ENCODE data around the gene MYD88. TPM values are rescaled to one million over a fixed set of nuclear protein-coding genes. Genes with fewer than 3 reads are reported as not detected.

Gene MYD88
- total RNA-seq, 1 experiment from 2014 or later, result 19.2 TPM

DNA sequence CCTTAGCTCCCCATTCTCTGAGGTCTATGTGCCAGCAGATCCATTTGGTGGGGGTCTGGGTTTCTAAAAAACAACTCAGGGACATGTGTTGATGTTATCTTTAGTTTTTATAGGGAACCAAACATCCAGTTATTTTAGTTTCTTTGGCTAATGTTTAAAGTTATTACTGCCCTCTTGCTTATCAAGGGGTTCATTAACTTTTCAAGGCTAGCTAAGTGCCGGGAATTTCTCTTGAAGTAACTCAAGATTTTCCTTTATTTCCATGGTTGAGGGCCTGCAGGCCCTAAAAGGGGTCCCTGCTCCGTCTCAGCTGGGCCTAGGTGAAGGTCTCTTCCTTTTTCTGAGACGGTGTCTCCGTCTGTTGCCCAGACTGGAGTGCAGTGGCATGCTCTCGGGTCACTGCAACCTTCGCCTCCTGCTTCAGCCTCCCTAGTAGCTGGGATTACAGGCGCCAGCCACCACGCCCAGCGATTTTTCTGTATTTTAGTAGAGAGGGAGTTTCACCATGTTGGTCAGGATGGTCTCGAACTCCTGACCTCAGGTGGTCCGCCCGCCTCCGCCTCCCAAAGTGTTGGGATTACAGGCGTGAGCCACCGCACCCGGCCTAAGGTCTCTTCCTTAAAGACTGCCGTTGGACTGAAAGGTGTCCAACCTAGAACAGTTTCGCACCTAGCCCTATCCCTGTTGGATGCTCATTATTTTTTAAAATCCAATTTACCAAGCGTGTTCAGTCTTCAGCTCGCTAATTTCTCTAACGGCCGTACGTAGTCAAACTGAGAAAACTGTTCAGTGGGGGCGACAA lies 25.6 kb downstream of the MYD88 start (continued):
- TF ChIP-seq, protein P1, sequence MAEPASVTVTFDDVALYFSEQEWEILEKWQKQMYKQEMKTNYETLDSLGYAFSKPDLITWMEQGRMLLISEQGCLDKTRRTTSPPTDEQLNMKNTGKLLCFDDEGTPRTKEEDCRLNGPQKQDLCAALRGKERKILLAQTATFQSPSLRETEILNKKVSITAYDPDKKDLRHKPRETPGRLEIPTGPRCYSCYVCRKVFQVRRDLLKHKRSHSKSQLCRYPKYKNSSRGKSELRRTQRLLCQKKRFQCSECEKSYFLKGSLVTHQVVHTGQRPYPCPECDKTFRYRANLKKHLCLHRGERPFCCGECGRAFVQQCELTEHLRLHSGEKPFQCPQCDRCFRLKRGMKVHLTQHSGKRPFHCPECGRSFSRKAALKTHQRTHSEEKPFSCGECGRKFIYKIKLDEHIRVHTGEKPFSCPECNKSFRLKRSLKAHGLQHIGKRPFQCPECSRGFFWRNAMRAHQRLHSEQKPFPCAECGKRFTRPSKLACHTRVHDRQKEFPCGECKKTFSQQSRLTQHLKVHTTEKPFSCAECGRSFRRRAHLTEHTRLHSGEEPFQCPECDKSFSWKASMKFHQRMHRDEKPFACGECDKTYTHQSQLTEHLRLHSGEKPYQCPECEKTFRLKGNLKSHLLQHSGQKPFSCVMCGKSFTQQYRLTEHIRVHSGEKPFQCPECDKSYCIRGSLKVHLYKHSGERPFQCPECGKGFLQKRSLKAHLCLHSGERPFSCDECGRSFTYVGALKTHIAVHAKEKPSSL (CRISPR knock-in tag; conservative IDR thresholded peaks at IDR 0.05), result no peak
- TF ChIP-seq, protein P2, sequence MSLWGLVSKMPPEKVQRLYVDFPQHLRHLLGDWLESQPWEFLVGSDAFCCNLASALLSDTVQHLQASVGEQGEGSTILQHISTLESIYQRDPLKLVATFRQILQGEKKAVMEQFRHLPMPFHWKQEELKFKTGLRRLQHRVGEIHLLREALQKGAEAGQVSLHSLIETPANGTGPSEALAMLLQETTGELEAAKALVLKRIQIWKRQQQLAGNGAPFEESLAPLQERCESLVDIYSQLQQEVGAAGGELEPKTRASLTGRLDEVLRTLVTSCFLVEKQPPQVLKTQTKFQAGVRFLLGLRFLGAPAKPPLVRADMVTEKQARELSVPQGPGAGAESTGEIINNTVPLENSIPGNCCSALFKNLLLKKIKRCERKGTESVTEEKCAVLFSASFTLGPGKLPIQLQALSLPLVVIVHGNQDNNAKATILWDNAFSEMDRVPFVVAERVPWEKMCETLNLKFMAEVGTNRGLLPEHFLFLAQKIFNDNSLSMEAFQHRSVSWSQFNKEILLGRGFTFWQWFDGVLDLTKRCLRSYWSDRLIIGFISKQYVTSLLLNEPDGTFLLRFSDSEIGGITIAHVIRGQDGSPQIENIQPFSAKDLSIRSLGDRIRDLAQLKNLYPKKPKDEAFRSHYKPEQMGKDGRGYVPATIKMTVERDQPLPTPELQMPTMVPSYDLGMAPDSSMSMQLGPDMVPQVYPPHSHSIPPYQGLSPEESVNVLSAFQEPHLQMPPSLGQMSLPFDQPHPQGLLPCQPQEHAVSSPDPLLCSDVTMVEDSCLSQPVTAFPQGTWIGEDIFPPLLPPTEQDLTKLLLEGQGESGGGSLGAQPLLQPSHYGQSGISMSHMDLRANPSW (CRISPR knock-in tag; conservative IDR thresholded peaks at IDR 0.05; ENCODE audit: low read depth), result no peak
- no peak for TF ChIP-seq NR1H2 (CRISPR knock-in tag; IDR thresholded peaks at IDR 0.05)
- TF ChIP-seq ZNF317 (CRISPR knock-in tag; IDR thresholded peaks at IDR 0.05; ENCODE audit: borderline replicate concordance, low read depth), result no peak
- TF ChIP-seq JUN (CRISPR knock-in tag; IDR thresholded peaks at IDR 0.05), result no peak

DNA sequence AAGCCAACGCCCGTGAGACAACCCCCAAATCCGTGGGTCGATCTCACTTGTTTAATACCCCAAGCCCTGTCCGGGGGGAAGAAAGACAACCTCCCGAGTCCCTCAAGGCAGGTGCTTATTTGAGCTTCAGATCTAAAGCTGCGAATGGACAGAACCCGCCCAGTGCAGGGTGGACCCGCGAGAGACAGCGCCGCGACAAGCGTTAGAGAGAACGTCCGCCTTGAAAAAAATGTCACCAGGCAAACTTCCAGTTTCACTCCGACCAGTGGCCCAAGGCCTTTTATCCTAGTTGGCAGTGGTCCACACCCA lies 26.1 kb downstream of the MYD88 start:
- DNase-seq (ENCODE audit: low spot score) (no peak), ATAC-seq (peak; percentile 19)
- H3K27ac Mint-ChIP-seq, result peak overlapping the region; percentile 99
- POLR2A ChIA-PET, result interaction anchor here (1.0 to 2.3 kb wide), 4 partner anchors 24 to 291 kb away, joined by 3 to 31 read pairs (median 4); partner anchors contain the start of gene ACAA1
- H3K4me3 Mint-ChIP-seq, result peak overlapping the region; percentile 92
- H3K27me3 Mint-ChIP-seq (ENCODE audit: low read depth), result no peaks in the 10 kb centered on the region
- H3K4me1 Mint-ChIP-seq, result peaks cover 23% of the 10 kb centered on the region
- peaks cover 3% of the 10 kb centered on the region; the same call in 1 of the 2 replicates for H3K36me3 Mint-ChIP-seq
- no peak for TF ChIP-seq ETV6 (CRISPR knock-in tag; IDR thresholded peaks at IDR 0.05)
- TF ChIP-seq NR3C1 (CRISPR knock-in tag; conservative IDR thresholded peaks at IDR 0.05; ENCODE audit: low read depth), result no peak
- TF ChIP-seq ZNF219 (CRISPR knock-in tag; IDR thresholded peaks at IDR 0.05; ENCODE audit: borderline replicate concordance), result no peak
- TF ChIP-seq, protein P3, sequence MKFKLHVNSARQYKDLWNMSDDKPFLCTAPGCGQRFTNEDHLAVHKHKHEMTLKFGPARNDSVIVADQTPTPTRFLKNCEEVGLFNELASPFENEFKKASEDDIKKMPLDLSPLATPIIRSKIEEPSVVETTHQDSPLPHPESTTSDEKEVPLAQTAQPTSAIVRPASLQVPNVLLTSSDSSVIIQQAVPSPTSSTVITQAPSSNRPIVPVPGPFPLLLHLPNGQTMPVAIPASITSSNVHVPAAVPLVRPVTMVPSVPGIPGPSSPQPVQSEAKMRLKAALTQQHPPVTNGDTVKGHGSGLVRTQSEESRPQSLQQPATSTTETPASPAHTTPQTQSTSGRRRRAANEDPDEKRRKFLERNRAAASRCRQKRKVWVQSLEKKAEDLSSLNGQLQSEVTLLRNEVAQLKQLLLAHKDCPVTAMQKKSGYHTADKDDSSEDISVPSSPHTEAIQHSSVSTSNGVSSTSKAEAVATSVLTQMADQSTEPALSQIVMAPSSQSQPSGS (CRISPR knock-in tag; IDR thresholded peaks at IDR 0.05; ENCODE audit: borderline replicate concordance, low read depth), result no peak
- TF ChIP-seq RORB (CRISPR knock-in tag; IDR thresholded peaks at IDR 0.05), result no peak
- TF ChIP-seq ZNF671 (CRISPR knock-in tag; IDR thresholded peaks at IDR 0.05), result no peak
- TF ChIP-seq, protein P4, sequence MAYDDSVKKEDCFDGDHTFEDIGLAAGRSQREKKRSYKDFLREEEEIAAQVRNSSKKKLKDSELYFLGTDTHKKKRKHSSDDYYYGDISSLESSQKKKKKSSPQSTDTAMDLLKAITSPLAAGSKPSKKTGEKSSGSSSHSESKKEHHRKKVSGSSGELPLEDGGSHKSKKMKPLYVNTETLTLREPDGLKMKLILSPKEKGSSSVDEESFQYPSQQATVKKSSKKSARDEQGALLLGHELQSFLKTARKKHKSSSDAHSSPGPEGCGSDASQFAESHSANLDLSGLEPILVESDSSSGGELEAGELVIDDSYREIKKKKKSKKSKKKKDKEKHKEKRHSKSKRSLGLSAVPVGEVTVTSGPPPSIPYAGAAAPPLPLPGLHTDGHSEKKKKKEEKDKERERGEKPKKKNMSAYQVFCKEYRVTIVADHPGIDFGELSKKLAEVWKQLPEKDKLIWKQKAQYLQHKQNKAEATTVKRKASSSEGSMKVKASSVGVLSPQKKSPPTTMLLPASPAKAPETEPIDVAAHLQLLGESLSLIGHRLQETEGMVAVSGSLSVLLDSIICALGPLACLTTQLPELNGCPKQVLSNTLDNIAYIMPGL (CRISPR knock-in tag; IDR thresholded peaks at IDR 0.05), result no peak
- no peak for TF ChIP-seq ZBTB21 (CRISPR knock-in tag; IDR thresholded peaks at IDR 0.05; ENCODE audit: borderline replicate concordance)
- H3K9me3 Mint-ChIP-seq, result no peaks in the 10 kb centered on the region
- CTCF ChIA-PET, result interaction anchor here (0.5 to 3.6 kb wide), 9 partner anchors 12 to 835 kb away, joined by 3 to 24 read pairs (median 3); partner anchors contain the start of genes ACAA1, EXOG, MYD88 and SLC22A14
